ENCODE data around the gene SLC2A9. TPM values are rescaled to one million over a fixed set of nuclear protein-coding genes. Genes with fewer than 3 reads are reported as not detected.

The SLC2A9 gene
- total RNA-seq, 1 donor from 2014 or later = 2.9 TPM

- DNase-seq = peak; percentile 98
These were observed 2.4 kb downstream of the SLC2A9 start for GRCh38 chr4:10018818-10019461.

GRCh38 chr4:10017037-10017893 lies 4.0 kb downstream of the SLC2A9 start:
- no peak for DNase-seq

GRCh38 chr4:10016169-10016568 lies 5.1 kb downstream of the SLC2A9 start:
- DNase-seq = no peak

GRCh38 chr4:10015140-10015753 lies 6.0 kb downstream of the SLC2A9 start:
- peak; percentile 84 for DNase-seq

GRCh38 chr4:10013722-10014121 lies 7.6 kb downstream of the SLC2A9 start:
- peak; percentile 75 for DNase-seq

- DNase-seq = no peak
These were observed 9.4 kb downstream of the SLC2A9 start for GRCh38 chr4:10011885-10012284.

- no peak for DNase-seq
These were observed 10.0 kb downstream of the SLC2A9 start for GRCh38 chr4:10011277-10011676.

GRCh38 chr4:10009861-10010500 lies 11.3 kb downstream of the SLC2A9 start:
- no peak for DNase-seq

- no peak for DNase-seq
These were observed 12.7 kb downstream of the SLC2A9 start for GRCh38 chr4:10008609-10009005.

- peak; percentile 69 for DNase-seq
These were observed 13.3 kb downstream of the SLC2A9 start for GRCh38 chr4:10007793-10008608.

GRCh38 chr4:10007436-10007740 lies 13.9 kb downstream of the SLC2A9 start:
- no peak for DNase-seq

GRCh38 chr4:10006601-10007435 lies 14.5 kb downstream of the SLC2A9 start:
- peak; percentile 71 for DNase-seq

- DNase-seq = peak; percentile 86
These were observed 15.1 kb downstream of the SLC2A9 start for GRCh38 chr4:10006231-10006600.

GRCh38 chr4:10005632-10006031 lies 15.7 kb downstream of the SLC2A9 start:
- DNase-seq = no peak

GRCh38 chr4:10003666-10004065 lies 17.6 kb downstream of the SLC2A9 start:
- no peak for DNase-seq

GRCh38 chr4:10002278-10002677 lies 19.0 kb downstream of the SLC2A9 start:
- DNase-seq = no peak

GRCh38 chr4:10001757-10002156 lies 19.5 kb downstream of the SLC2A9 start:
- no peak for DNase-seq

- no peak for DNase-seq
These were observed 21.2 kb downstream of the SLC2A9 start for GRCh38 chr4:9999956-10000561.

- no peak for DNase-seq
These were observed 23.4 kb downstream of the SLC2A9 start for GRCh38 chr4:9997886-9998285.

GRCh38 chr4:9996319-9997110 lies 24.8 kb downstream of the SLC2A9 start:
- DNase-seq = peak; percentile 41

Data from dermis blood vessel endothelial cell (primary cell).